ENCODE data around the gene DNAJC5G. TPM values are rescaled to one million over a fixed set of nuclear protein-coding genes. Genes with fewer than 3 reads are reported as not detected.
"Not testable (repeated sequence)": the region's sequence is repeated elsewhere in the genome, so short reads cannot be mapped to it uniquely, and the experiment has no call there.

Gene DNAJC5G
- total RNA-seq, 1 experiment from 2014 or later = not detected

DNA sequence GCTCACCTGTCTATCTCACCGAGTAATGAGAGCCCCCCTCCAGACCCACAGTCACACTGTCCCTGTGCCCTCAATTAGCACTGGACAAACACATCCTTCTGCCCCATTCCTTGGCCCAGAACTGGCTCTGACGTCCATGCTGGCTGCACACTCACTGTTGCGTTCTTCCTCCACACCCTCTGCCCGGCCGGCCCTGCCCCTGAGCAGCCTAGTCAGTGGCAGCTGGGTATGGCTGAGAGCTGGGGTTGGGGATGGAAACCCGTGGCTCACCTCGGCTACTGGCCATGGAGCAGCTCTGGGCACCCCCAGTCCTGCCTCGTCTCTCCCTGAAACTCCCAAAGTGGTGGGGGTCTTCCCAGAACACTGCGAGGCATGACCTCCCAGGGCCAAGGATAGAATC lies 39.5 kb downstream of the DNAJC5G start:
- DNase-seq (no peak), ATAC-seq (no peak)
- Histone ChIP-seq H3K79me2 (ENCODE audit: low read length) (no peaks in the 10 kb centered on the region), H3K9me2 (replicated peaks; ENCODE audit: low read length) (no peaks in the 10 kb centered on the region), H3K27ac (ENCODE audit: low read length) (no peak overlapping the region), H3K4me3 (ENCODE audit: low read length) (no peak overlapping the region), H3F3A (ENCODE audit: low read length, unreplicated experiment) (no peaks in the 10 kb centered on the region), H4K20me1 (ENCODE audit: low read length) (no peaks in the 10 kb centered on the region), H2AFZ (ENCODE audit: low read length) (no peak overlapping the region), H3K9ac (ENCODE audit: low read length) (no peak overlapping the region), H3K9me3 (ENCODE audit: low read length) (no peaks in the 10 kb centered on the region), H3K4me2 (ENCODE audit: low read length) (no peak overlapping the region), H3K36me3 (ENCODE audit: low read depth, low read length) (no peaks in the 10 kb centered on the region), H3K27me3 (ENCODE audit: low read length) (no peaks in the 10 kb centered on the region), H3K4me1 (ENCODE audit: insufficient read depth, low read length) (no peaks in the 10 kb centered on the region)
- no TSS peak for BruUV-seq (replicated peaks)
- intact Hi-C loops (cut with micrococcal nuclease) = no loop called here
- TF ChIP-seq CTCF (conservative IDR thresholded peaks at IDR 0.05; ENCODE audit: low read depth, low read length) (no peak), EZH2phosphoT487 (IDR thresholded peaks at IDR 0.05; ENCODE audit: borderline replicate concordance, low read length) (no peak), EZH2 (IDR thresholded peaks at IDR 0.05; ENCODE audit: low read length, unreplicated experiment) (no peak)
- ChIA-PET POLR2A (ENCODE audit: unreplicated experiment) (no interaction called here), CTCF (no interaction called here)

GRCh38 chr2:27315122-27315521 lies 39.9 kb downstream of the DNAJC5G start:
- DNase-seq = no peak
- Histone ChIP-seq H3K4me3 (ENCODE audit: low read length) (no peak overlapping the region), H3K36me3 (ENCODE audit: low read depth, low read length) (no peaks in the 10 kb centered on the region), H3K4me2 (ENCODE audit: low read length) (no peak overlapping the region), H3K79me2 (ENCODE audit: low read length) (no peaks in the 10 kb centered on the region), H3K27ac (ENCODE audit: low read length) (no peak overlapping the region), H3K9me2 (replicated peaks; ENCODE audit: low read length) (no peaks in the 10 kb centered on the region), H3F3A (ENCODE audit: low read length, unreplicated experiment) (no peaks in the 10 kb centered on the region), H3K4me1 (ENCODE audit: insufficient read depth, low read length) (no peaks in the 10 kb centered on the region), H3K9ac (ENCODE audit: low read length) (no peak overlapping the region), H3K27me3 (ENCODE audit: low read length) (no peaks in the 10 kb centered on the region), H3K9me3 (ENCODE audit: low read length) (no peaks in the 10 kb centered on the region), H2AFZ (ENCODE audit: low read length) (no peak overlapping the region), H4K20me1 (ENCODE audit: low read length) (no peaks in the 10 kb centered on the region)
- no peak for ATAC-seq
- CTCF ChIA-PET = no interaction called here
- TF ChIP-seq EZH2phosphoT487 (IDR thresholded peaks at IDR 0.05; ENCODE audit: borderline replicate concordance, low read length) (no peak), CTCF (conservative IDR thresholded peaks at IDR 0.05; ENCODE audit: low read depth, low read length) (no peak), EZH2 (IDR thresholded peaks at IDR 0.05; ENCODE audit: low read length, unreplicated experiment) (no peak)
- BruUV-seq (replicated peaks) = no TSS peak
- POLR2A ChIA-PET (ENCODE audit: unreplicated experiment) = no interaction called here
- intact Hi-C loops (cut with micrococcal nuclease) = no loop called here

GRCh38 chr2:27316655-27317412 lies 41.6 kb downstream of the DNAJC5G start:
- TF ChIP-seq EZH2 (IDR thresholded peaks at IDR 0.05; ENCODE audit: low read length, unreplicated experiment) (no peak), EZH2phosphoT487 (IDR thresholded peaks at IDR 0.05; ENCODE audit: borderline replicate concordance, low read length) (no peak), CTCF (conservative IDR thresholded peaks at IDR 0.05; ENCODE audit: low read depth, low read length) (no peak)

DNA sequence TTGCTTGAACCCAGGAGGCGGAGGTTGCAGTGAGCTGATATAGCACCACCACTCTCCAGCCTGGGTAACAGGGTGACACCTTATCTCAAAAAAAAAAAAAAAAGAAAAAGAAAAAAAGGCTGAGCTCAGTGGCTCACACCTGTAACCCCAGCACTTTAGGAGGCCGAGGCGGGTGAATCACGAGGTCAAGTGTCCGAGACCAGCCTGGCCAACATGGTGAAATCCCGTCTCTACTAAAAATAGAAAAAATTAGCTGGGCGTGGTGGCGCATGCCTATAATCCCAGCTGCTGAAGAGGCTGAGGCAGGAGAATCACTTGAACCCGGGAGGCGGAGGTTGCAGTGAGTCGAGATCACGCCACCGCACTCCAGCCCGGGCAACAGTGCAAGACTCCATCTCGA lies 44.6 kb downstream of the DNAJC5G start:
- Histone ChIP-seq H3K79me2 (ENCODE audit: low read length) (peaks cover 14% of the 10 kb centered on the region), H3K4me1 (ENCODE audit: insufficient read depth, low read length) (peaks cover 32% of the 10 kb centered on the region)
- H3K4me2 ChIP-seq (ENCODE audit: low read length); H3K27ac ChIP-seq (ENCODE audit: low read length); H3K9ac ChIP-seq (ENCODE audit: low read length); H3K27me3 ChIP-seq (ENCODE audit: low read length); intact Hi-C loops (cut with micrococcal nuclease); H3K9me3 ChIP-seq (ENCODE audit: low read length); H3K36me3 ChIP-seq (ENCODE audit: low read depth, low read length); POLR2A ChIA-PET (ENCODE audit: unreplicated experiment); ATAC-seq; BruUV-seq (replicated peaks); CTCF ChIA-PET; DNase-seq; H3K4me3 ChIP-seq (ENCODE audit: low read length); H3K9me2 ChIP-seq (replicated peaks; ENCODE audit: low read length); H2AFZ ChIP-seq (ENCODE audit: low read length); H3F3A ChIP-seq (ENCODE audit: low read length, unreplicated experiment); H4K20me1 ChIP-seq (ENCODE audit: low read length): not testable (repeated sequence)

More at GRCh38 chr2:27316655-27317412, 41.6 kb downstream of the DNAJC5G start:
- Histone ChIP-seq H4K20me1 (ENCODE audit: low read length) (no peaks in the 10 kb centered on the region), H3K27ac (ENCODE audit: low read length) (no peak overlapping the region), H3K4me2 (ENCODE audit: low read length) (no peak overlapping the region), H3K27me3 (ENCODE audit: low read length) (no peaks in the 10 kb centered on the region), H3K4me1 (ENCODE audit: insufficient read depth, low read length) (peaks cover 13% of the 10 kb centered on the region), H3K4me3 (ENCODE audit: low read length) (no peak overlapping the region), H3K9me2 (replicated peaks; ENCODE audit: low read length) (no peaks in the 10 kb centered on the region), H3K36me3 (ENCODE audit: low read depth, low read length) (no peaks in the 10 kb centered on the region), H3K9ac (ENCODE audit: low read length) (no peak overlapping the region), H2AFZ (ENCODE audit: low read length) (no peak overlapping the region), H3K9me3 (ENCODE audit: low read length) (no peaks in the 10 kb centered on the region), H3F3A (ENCODE audit: low read length, unreplicated experiment) (no peaks in the 10 kb centered on the region), H3K79me2 (ENCODE audit: low read length) (peaks cover 5% of the 10 kb centered on the region; the same call in 1 of the 2 replicates)
- no peak for ATAC-seq
- intact Hi-C loops (cut with micrococcal nuclease) = no loop called here
- CTCF ChIA-PET = no interaction called here
- no peak for DNase-seq
- POLR2A ChIA-PET (ENCODE audit: unreplicated experiment) = interaction anchor here (0.6 kb wide), 1 partner anchor 141 kb away, joined by 3 read pairs; no protein-coding TSS in a partner anchor
- no TSS peak for BruUV-seq (replicated peaks)

All from PC-3 (cell line).